MM.1S (cell line): ENCODE measurements around the gene JPT2.

Source experiments
- DNase-seq: peaks from one replicate; pipeline ENCODE4 v3.0.0-alpha.2; 2015
- H2AFZ ChIP-seq: fragments of 300-600 bp; sonication (generic); 2 replicates; pipeline ENCODE4 v1.6.0; 2016; ENCODE audit warnings: antibody characterized with exemption, low read length
- H3F3A ChIP-seq: fragments of 300-600 bp; sonication (generic); 2 replicates; pipeline ENCODE4 v1.6.1; 2016; ENCODE audit warnings: mild to moderate bottlenecking, antibody characterized with exemption, low read length, moderate library complexity, mixed read lengths; ENCODE audit not compliant: insufficient read depth
- H3K27ac ChIP-seq: fragments of 300-600 bp; sonication (generic); 2 replicates; pipeline ENCODE4 v1.5.1; 2016; ENCODE audit warnings: mild to moderate bottlenecking, low read length
- H3K27me3 ChIP-seq: fragments of 300-600 bp; sonication (generic); replicated peaks from 2 replicates; pipeline ENCODE4 v1.6.0; 2016; ENCODE audit warnings: low read length; ENCODE audit not compliant: insufficient read depth
- H3K36me3 ChIP-seq: fragments of 300-600 bp; sonication (generic); replicated peaks from 2 replicates; pipeline ENCODE4 v1.6.1; 2016; ENCODE audit warnings: mild to moderate bottlenecking, low read length, mixed read lengths; ENCODE audit not compliant: insufficient read depth
- H3K4me1 ChIP-seq: fragments of 300-600 bp; sonication (generic); 2 replicates; pipeline ENCODE4 v1.6.1; 2016; ENCODE audit warnings: low read length, mixed read lengths
- H3K4me2 ChIP-seq: fragments of 300-600 bp; sonication (generic); 2 replicates; pipeline ENCODE4 v1.6.0; 2016; ENCODE audit warnings: low read depth, low read length
- H3K4me3 ChIP-seq: fragments of 300-600 bp; sonication (generic); 2 replicates; pipeline ENCODE4 v1.5.1; 2016; ENCODE audit warnings: low read length, mixed read lengths
- H3K79me2 ChIP-seq: fragments of 300-600 bp; sonication (generic); 2 replicates; pipeline ENCODE4 v1.6.1; 2016; ENCODE audit warnings: mixed run types, low read length, mixed read lengths
- H3K9ac ChIP-seq: fragments of 300-600 bp; sonication (generic); 2 replicates; pipeline ENCODE4 v1.6.1; 2016; ENCODE audit warnings: low read length, mixed read lengths
- H3K9me2 ChIP-seq: fragments of 300-600 bp; sonication (generic); replicated peaks from 2 replicates; pipeline ENCODE4 v1.6.1; 2016; ENCODE audit warnings: mild to moderate bottlenecking, low read length, mixed read lengths; ENCODE audit not compliant: insufficient read depth
- H3K9me3 ChIP-seq: fragments of 300-600 bp; sonication (generic); replicated peaks from 2 replicates; pipeline ENCODE4 v1.6.1; 2016; ENCODE audit warnings: mild to moderate bottlenecking, low read length, mixed read lengths; ENCODE audit not compliant: insufficient read depth
- H4K20me1 ChIP-seq: fragments of 300-600 bp; sonication (generic); 2 replicates; pipeline ENCODE4 v1.6.1; 2016; ENCODE audit warnings: mild to moderate bottlenecking, low read length, moderate library complexity, mixed read lengths; ENCODE audit not compliant: insufficient read depth
- EZH2 ChIP-seq: fragments of 300-600 bp; sonication (generic); optimal IDR thresholded peaks from 2 replicates; pipeline ENCODE3; 2017; ENCODE audit warnings: low read depth, mild to moderate bottlenecking, antibody characterized with exemption, low read length, mixed read lengths
- EZH2phosphoT487 ChIP-seq: fragments of 300-600 bp; sonication (generic); IDR thresholded peaks from 2 replicates; pipeline ENCODE4 v1.6.1; 2018; ENCODE audit warnings: antibody characterized with exemption, low read length
- TF ChIP-seq, protein P1 (sequence below): fragments of 300-600 bp; sonication (generic); IDR thresholded peaks from 2 replicates; pipeline ENCODE4 v1.5.1; 2016; ENCODE audit warnings: antibody characterized with exemption, low read length, mixed read lengths

Gene JPT2

GRCh38 chr16:1647856-1648255 lies 30.2 kb upstream of the JPT2 start:
- Histone ChIP-seq H3K9me2 (no peaks in the 10 kb centered on the region), H3K79me2 (no peaks in the 10 kb centered on the region), H4K20me1 (no peaks in the 10 kb centered on the region), H3K36me3 (0 out of 2 replicates have a peak, but pooled peaks cover under 1% of the 10 kb centered on the region), H3K4me3 (no peak overlapping the region), H3K27me3 (no peaks in the 10 kb centered on the region), H3K4me2 (no peak overlapping the region), H3K9me3 (no peaks in the 10 kb centered on the region), H3K27ac (no peak overlapping the region), H2AFZ (no peak overlapping the region), H3K4me1 (no peaks in the 10 kb centered on the region), H3F3A (no peaks in the 10 kb centered on the region), H3K9ac (no peak overlapping the region)
- DNase-seq, result no peak
- TF ChIP-seq EZH2phosphoT487, result no peak
- TF ChIP-seq EZH2, result no peak
- TF ChIP-seq, protein P1, sequence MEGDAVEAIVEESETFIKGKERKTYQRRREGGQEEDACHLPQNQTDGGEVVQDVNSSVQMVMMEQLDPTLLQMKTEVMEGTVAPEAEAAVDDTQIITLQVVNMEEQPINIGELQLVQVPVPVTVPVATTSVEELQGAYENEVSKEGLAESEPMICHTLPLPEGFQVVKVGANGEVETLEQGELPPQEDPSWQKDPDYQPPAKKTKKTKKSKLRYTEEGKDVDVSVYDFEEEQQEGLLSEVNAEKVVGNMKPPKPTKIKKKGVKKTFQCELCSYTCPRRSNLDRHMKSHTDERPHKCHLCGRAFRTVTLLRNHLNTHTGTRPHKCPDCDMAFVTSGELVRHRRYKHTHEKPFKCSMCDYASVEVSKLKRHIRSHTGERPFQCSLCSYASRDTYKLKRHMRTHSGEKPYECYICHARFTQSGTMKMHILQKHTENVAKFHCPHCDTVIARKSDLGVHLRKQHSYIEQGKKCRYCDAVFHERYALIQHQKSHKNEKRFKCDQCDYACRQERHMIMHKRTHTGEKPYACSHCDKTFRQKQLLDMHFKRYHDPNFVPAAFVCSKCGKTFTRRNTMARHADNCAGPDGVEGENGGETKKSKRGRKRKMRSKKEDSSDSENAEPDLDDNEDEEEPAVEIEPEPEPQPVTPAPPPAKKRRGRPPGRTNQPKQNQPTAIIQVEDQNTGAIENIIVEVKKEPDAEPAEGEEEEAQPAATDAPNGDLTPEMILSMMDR, result no peak

DNA sequence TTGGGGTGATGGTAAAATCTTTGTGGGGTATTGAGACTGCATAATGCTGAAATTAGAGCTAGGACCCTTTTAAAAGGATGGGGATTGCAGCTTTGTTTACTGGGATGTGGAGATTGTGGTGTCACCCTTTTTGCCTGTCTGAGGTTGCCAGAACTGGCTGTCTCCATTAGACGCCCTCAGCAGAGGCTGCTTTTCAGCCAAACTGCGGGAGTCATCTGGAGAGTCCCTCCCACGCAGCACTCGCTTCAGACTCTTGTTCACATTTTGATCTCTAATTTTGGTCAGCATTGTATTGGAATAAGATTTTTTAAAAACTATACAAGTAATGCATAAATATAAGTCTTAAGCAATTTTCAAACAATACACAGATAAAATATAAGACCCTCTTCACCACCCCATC lies 27.9 kb upstream of the JPT2 start:
- Histone ChIP-seq H3K79me2 (no peaks in the 10 kb centered on the region), H3K9me3 (no peaks in the 10 kb centered on the region), H3K4me1 (no peaks in the 10 kb centered on the region), H2AFZ (no peak overlapping the region), H3K27me3 (no peaks in the 10 kb centered on the region), H4K20me1 (no peaks in the 10 kb centered on the region), H3K36me3 (0 out of 2 replicates have a peak, but pooled peaks cover 4% of the 10 kb centered on the region), H3K27ac (no peak overlapping the region), H3K9ac (no peak overlapping the region), H3K9me2 (no peaks in the 10 kb centered on the region), H3K4me2 (no peak overlapping the region), H3F3A (no peaks in the 10 kb centered on the region), H3K4me3 (no peak overlapping the region)
- DNase-seq, result no peak
- TF ChIP-seq EZH2phosphoT487, result no peak

- DNase-seq, result no peak
- Histone ChIP-seq H3K4me2 (no peak overlapping the region), H3K4me3 (no peak overlapping the region), H3F3A (no peaks in the 10 kb centered on the region), H3K27ac (no peak overlapping the region), H4K20me1 (no peaks in the 10 kb centered on the region), H3K27me3 (no peaks in the 10 kb centered on the region), H3K4me1 (no peaks in the 10 kb centered on the region), H3K36me3 (0 out of 2 replicates have a peak, but pooled peaks cover 4% of the 10 kb centered on the region), H2AFZ (no peak overlapping the region), H3K9me3 (no peaks in the 10 kb centered on the region), H3K79me2 (no peaks in the 10 kb centered on the region), H3K9me2 (no peaks in the 10 kb centered on the region), H3K9ac (no peak overlapping the region)
- TF ChIP-seq, protein P1, result no peak
- no peak for TF ChIP-seq EZH2
- TF ChIP-seq EZH2phosphoT487, result no peak
Observed at GRCh38 chr16:1651094-1651973, 26.7 kb upstream of the JPT2 start.

DNA sequence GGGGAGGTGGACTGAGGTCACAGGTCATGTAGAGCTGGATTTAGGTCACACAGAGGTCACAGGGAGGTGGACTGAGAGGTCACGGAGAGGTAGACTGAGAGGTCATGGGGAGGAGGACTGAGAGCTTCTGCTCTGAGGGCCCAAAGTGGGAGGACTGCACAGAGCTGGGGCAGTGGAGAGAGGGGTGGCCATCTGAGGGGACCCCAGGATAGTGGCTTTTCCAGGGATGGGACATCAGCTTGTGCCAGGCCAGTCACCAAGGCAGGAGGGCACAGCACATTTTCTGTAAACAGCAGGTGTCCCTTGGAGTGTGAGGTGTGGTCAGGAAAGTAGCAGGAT lies 26.1 kb upstream of the JPT2 start:
- no peaks in the 10 kb centered on the region for H3K79me2 ChIP-seq
- no peaks in the 10 kb centered on the region for H3K4me1 ChIP-seq
- no peak overlapping the region for H2AFZ ChIP-seq
- H3K27ac ChIP-seq, result no peak overlapping the region
- no peak overlapping the region for H3K4me2 ChIP-seq
- H3K27me3 ChIP-seq, result no peaks in the 10 kb centered on the region
- no peaks in the 10 kb centered on the region for H4K20me1 ChIP-seq
- H3K9ac ChIP-seq, result no peak overlapping the region
- no peak overlapping the region for H3K4me3 ChIP-seq
- H3K36me3 ChIP-seq, result 0 out of 2 replicates have a peak, but pooled peaks cover 4% of the 10 kb centered on the region
- TF ChIP-seq EZH2phosphoT487 (no peak), EZH2 (no peak)
- TF ChIP-seq, protein P1, result no peak
- DNase-seq, result no peak
- H3F3A ChIP-seq, result no peaks in the 10 kb centered on the region
- no peaks in the 10 kb centered on the region for H3K9me2 ChIP-seq
- no peaks in the 10 kb centered on the region for H3K9me3 ChIP-seq
